DMS53 treated with DMSO at 0.1 percent for 48 hours (cell line): Measurements from ENCODE around the gene EPHB6.
A peak's percentile ranks its signal among the peaks of the same experiment; 100 is the strongest.

Source experiments
- DNase-seq: peaks from one replicate; lab custom pipeline; 2025; ENCODE audit not compliant: unreplicated experiment; lab: John Stamatoyannopoulos, UW

The EPHB6 gene, protein sequence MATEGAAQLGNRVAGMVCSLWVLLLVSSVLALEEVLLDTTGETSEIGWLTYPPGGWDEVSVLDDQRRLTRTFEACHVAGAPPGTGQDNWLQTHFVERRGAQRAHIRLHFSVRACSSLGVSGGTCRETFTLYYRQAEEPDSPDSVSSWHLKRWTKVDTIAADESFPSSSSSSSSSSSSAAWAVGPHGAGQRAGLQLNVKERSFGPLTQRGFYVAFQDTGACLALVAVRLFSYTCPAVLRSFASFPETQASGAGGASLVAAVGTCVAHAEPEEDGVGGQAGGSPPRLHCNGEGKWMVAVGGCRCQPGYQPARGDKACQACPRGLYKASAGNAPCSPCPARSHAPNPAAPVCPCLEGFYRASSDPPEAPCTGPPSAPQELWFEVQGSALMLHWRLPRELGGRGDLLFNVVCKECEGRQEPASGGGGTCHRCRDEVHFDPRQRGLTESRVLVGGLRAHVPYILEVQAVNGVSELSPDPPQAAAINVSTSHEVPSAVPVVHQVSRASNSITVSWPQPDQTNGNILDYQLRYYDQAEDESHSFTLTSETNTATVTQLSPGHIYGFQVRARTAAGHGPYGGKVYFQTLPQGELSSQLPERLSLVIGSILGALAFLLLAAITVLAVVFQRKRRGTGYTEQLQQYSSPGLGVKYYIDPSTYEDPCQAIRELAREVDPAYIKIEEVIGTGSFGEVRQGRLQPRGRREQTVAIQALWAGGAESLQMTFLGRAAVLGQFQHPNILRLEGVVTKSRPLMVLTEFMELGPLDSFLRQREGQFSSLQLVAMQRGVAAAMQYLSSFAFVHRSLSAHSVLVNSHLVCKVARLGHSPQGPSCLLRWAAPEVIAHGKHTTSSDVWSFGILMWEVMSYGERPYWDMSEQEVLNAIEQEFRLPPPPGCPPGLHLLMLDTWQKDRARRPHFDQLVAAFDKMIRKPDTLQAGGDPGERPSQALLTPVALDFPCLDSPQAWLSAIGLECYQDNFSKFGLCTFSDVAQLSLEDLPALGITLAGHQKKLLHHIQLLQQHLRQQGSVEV

DNA sequence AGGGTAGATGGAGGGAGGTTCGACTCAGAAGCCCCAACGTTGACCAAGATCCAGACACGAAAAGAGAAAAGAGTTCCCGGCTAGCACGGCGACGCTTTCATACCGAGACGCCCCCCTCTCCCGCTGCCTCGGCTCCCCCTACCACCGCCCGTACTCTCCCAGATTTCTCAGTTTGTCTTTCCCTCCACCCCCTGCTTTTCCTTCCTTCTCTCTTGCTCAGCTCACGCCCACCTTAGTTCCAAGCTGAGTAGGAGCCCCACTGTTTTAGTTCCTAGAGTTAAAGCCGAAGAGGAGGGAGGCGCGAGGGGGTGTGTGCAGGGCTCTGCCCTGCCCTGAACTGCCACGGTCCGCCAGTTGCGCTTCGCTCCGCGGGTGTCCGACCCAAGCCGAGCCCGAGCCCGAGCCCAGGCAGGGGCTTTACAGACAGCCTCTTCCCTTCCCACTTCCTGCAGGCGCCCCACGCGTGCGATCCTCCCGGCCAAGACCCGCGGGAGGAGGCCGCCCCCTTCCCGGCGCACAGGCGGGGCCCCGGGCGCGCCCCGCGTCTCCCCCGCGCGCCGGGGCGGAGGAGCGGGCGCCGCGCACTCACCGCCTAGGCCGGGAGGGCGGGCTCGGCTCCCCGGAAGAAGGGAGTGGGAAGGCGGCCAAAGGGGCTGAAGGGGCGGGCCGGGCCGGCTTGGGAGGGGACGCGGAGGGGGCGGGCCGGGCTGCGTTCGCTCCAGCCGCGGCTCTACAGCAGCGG lies at the start of gene EPHB6:
Gene EPHB6 (plus strand): TSS at position 705 of the 742 bp plus-strand sequence. CDS start 8,152 bp downstream, outside the sequence.
- no peak for DNase-seq

DNA sequence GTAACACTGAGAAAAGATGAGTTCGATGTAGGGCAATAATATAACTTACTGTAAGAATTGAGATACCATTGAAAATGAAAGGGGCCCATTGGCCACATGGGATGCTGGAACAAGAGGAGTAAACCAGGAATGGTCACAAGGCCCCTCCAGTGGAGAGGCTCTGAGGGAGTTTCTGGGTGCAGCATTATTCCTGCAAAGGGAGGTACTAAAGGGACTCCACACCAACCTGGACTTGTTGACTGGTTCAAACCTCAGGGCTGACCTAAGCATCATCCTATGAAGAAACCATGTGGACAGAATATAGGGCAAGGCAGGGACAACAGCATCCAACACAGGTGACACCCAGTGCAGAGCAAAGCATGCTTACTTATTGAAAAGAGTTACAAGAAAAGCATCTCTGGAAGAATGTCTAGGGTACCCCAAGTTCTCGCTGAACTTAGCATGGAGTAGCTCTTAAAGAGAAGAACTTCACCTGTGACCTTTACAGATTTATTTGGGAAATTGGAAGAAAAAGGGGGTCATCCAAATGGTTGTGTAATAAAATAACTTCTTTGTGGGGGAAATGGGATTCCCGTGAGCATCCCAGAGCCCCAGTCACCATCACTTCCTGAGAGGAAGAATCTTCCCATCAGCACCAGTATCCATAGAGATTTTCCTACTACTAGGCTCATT lies 49.4 kb upstream of the EPHB6 start:
- no peak for DNase-seq

- no peak for DNase-seq
Observed at GRCh38 chr7:142806022-142806356, 48.9 kb upstream of the EPHB6 start.

DNA sequence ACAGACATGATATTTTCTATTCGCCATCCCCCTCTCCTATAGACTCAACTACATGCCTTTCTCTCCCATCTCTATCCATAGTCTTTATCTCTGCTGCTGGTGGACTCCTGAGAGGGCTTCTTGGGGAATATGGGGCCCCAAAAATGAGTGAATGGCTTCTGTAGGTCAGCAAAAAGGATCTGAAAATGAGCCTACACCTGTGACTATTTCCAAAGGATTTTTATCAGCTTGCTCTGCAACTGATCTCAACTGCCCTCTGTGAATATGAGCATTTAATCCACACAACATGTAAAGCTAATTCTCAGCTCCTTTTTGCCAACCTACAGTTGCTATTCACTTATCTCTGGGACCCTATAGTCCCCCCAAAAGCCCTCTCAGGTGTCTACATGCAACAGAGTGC lies 47.9 kb upstream of the EPHB6 start:
- no peak for DNase-seq

DNA sequence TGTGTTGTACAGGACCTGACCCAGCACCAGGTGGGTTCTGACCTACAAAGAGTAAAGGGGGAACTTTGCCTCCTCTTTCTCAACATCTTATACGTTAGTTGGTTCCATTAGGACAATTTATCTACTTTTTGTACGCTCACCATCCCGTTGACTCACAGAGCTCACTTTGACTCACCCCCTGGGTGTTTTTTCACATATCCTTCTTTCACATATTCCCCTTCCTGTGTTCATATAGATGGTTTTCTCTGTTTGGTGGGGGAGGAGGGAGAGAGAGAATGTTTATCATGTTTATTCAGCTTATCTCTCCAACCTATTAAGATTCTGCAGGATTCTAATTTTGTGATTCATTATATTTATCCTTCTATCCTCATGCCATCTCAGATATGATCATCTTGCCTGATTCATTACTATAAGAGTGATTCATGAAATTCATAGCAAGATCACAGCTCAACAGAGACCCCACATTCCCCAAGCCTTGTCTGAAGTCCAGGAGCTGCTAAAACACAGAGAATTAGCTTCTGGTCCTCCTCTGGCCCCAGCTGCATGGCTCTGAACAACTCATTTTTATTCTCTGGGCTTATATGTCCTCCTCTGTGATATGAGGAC lies 46.9 kb upstream of the EPHB6 start:
- no peak for DNase-seq

DNA sequence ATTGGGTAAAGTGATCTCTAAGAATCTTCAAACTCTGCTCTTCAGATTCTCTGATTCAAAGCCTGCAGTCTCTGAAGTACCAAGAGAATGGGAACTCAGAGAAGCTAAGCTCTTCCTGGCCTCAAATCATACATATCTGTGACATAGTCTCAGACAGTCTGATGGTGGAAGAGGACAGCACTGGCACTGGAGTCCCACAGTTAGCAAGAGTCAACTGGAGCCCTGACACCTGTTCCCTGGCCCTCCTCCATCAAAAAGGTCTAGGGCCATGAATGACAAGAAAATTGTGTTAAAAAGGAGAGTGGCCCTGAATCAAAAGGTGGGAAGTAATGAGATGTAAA lies 46.4 kb upstream of the EPHB6 start:
- no peak for DNase-seq

DNA sequence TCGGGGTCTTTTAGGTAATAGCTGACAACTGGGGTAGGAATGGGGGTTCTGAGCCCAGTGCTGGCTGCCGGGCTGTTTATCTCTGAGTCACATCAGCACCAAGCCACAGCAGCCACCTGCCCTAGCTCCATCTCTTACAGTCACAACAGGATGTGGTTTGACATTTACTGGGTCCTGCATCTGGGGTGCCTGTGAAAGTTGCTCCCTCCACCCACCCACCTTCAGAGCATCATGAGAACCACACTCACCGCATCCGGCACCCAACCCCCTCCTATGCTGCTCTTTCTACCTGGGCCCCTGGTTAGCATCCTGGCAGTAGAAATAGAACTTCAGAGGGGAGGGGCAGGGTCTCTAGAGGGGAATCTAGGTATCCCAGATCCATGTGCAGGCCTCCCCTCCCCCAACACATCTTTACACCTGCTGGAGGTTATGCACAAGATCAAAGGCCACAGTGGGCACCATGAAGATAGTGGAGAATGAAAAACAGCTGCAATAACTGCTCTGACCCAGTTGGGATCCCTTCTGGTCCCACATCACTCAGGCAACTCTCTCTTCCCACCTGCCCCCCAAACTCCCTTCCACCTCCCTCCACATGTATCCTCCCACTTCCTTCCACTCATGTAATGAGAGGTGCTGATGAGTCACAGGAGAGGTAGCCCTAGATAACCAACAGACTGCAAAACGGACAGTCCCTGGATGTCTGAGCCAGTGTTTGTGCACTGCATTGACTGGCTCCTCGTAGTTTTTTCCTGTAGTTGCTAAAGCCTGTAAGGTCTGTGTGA lies 45.9 kb upstream of the EPHB6 start:
- DNase-seq: no peak

DNA sequence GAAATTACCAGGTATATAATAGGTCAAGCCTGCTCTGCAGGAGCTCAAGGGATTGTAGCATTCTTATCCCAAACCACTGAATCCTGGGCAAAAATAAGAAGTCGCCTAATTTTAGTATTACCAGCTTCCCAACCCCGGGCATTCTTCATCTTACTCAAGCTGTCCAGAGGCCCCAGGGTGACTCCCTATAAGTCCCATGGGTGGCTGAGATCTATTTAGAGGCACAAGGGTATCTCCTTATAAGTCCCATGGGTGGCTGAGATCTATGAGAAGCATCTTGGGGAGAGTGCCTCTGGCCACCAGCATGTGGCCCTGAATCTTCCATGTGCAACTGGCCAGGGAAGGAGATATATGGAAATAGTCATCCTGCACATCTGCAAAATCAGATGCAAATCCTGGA lies 45.2 kb upstream of the EPHB6 start:
- DNase-seq: no peak

DNA sequence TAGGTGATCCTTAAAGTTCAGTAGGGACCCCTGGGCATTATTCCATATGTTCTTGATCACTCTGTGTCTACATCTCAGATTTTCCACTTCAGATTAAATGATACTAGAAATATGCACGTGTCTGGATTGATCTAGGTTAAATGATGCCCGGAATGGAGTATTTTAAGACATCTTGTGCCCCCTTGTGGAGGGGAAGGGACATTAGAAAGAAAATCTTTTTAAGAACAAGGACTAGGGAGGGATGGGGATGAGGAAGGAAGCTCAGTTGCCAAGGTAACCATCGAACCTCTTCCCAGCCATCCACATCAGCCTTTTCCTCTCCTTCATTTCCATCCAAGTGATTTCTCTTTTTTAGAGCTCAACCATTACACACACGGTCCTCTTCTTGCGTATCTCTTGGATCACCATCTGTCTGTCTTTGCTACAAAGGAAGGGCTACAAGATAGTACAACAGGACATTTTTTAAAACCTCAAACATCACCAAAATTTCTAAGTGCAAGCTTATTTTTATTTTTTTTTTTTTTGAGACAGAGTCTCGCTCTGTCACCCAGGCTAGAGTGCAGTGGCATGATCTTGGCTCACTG lies 43.6 kb upstream of the EPHB6 start:
- DNase-seq: peak; percentile 35

DNA sequence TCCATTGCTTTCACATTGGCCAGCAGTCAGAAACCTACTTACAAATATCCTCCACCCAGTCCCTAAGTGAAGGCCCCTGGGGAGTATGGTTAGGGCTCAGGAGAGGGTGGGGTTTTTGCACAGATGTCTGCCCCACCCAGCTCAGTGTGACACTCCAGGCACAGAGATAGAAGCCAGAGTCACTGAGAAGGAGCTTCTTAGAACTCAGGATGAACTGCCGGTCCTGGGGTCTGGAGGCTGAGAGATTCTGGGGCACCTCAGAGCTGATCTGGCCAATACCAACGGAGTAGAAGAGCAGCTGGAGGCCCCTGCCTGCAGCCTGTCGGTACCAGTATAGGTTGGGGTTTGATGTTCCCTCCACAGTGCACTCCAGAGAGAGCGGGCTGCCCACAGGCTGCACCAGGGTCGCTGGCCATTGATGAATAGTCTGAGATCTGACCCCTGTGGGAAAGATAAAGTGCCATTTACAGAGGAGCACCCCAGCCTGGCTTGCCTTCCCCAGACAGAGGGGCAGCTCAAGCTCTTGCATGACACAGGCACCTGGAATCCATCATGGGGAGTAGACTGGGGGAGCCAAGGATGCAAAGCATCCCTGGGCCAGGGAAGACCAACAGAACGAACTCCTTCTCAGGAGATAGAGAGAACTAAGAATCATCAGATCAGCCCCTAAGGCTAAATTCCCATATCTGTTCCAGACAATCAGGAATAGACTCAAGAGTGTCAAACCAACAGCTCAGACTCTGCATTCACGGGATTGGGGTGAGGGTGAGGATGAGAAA lies 42.2 kb upstream of the EPHB6 start:
- no peak for DNase-seq

DNA sequence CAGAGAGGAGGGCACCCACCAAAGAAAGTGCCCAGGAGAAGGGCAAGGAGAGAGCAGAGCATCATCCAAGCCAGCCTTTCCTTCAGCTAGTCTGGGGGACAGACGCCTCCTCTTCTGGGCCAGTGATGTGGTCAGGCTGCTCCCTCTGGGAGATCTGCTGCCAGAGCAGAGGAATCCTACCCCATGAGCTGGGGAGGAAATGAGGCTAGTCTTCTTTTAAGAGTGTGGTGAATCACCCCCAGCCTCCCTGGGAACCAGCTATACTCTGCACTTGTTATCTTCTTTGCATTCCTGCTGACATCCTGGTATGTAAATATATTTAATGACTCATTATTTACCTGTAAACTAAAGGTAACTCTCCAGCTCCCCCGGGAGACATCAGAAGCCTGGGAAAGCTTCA lies 41.6 kb upstream of the EPHB6 start:
- peak; percentile 50 for DNase-seq

GRCh38 chr7:142813699-142814098 lies 41.2 kb upstream of the EPHB6 start:
- DNase-seq: no peak

DNA sequence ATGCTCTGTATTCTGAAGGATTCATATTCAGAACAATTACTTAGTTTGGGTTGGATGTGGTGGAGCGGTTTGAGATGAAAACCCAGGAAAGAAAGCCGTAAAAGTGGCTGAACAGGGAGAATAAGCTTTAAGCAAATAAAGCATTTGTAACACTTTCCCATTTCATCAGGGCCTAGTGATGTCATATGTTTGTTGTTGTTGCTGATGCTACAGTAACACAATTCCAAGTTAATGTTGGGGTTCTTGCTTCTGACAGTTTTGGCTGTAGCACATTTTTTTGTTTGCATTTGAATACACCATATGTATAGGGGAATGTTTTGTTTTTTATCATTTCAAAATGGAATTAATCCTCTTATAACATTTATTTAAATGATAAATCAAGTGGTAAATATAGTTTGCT lies 40.4 kb upstream of the EPHB6 start:
- no peak for DNase-seq

- DNase-seq: no peak
Observed at GRCh38 chr7:142815134-142815533, 39.7 kb upstream of the EPHB6 start.

DNA sequence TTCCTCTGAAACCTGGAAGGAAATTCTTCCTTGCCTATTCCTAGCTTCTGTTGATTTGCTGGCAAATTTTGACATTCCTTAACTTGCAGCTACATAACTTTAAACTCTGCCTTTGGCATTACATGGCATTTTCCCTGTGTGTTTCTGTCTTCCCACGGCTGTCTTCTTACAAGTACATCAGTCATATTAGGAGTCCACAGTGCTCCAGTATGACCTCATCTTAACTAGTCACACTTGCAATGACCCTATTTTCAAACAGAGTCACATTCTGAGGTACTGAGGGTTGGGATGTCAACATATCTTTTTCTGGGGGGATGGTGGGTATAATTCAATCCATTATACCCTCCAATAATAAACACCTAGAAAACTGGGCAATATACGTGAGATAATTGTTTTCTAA lies 37.4 kb upstream of the EPHB6 start:
- no peak for DNase-seq

DNA sequence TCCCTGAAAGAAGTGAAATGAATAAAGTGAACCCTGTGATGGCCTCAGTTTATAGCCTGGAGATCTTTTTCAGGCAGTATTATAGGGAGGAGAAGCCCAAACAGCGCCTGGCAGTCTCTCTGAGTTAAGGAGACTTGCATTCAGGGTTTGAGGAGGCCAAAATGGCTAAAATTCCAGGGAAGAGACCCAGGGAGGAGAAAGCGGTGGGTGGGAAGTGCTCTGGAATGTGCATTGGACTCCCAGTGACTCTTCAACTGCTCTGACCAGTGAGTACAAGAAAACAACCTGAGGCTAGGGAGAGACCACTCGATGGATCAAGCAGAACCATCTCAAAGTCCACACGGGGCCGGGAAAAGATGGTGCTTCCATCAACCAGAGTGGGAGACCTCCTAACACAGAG lies 35.3 kb upstream of the EPHB6 start:
- DNase-seq: no peak

- no peak for DNase-seq
Observed at GRCh38 chr7:142822714-142823113, 32.2 kb upstream of the EPHB6 start.

DNA sequence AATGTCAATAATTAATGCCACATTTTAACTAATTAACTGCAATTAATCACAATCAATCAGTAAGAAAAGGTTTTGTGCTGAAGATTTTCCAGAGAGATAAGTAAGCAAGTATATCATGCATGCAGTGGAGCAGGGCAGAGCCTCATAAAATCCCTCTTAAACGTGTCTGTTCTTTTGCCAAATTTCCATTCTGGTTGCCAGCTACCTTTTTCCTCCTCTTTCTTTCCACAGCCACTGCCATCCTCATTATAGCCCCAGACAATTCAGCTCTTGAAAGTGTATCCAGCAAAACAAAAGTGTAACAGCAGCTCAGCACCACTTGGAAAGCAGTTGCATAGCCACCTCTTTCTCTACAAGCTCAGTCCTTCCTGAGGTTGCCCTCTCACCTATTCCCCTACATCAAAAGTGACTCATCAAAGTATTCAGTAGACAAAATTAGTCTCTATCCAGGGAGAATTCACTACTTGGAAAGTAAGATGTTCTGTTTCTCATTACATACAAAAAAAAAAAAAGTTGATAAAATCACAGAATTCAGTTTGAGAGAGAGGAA lies 26.9 kb upstream of the EPHB6 start:
- no peak for DNase-seq
